Activated CD4-positive, alpha-beta T cell treated with anti-CD3 and anti-CD28 coated beads, Interleukin-2, amount 50 U/mL, for 4 hours (primary cell): ENCODE results near the gene WDR5.
"Not testable (repeated sequence)": the region's sequence is repeated elsewhere in the genome, so short reads cannot be mapped to it uniquely, and the experiment has no call there.

Experiments
- DNase-seq, 2 experiments: peaks; one replicate each; pipeline ENCODE4 v3.0.0-alpha.2; 2020

The WDR5 gene

GRCh38 chr9:134135343-134136117 lies at the start of gene WDR5:
Gene WDR5, plus strand, starts transcription at chr9:134136082. Its CDS starts 3,796 bp downstream, at chr9:134139878.
- DNase-seq, result peak; percentile 84 to 87

GRCh38 chr9:134088063-134088725 lies 47.7 kb upstream of the WDR5 start:
- DNase-seq, result no peak

- no peak for DNase-seq
These were observed 45.9 kb upstream of the WDR5 start for GRCh38 chr9:134089972-134090371.

- DNase-seq, result peak; percentile 51 to 57
These were observed 36.6 kb upstream of the WDR5 start for GRCh38 chr9:134099123-134099761.

GRCh38 chr9:134100040-134100439 lies 35.8 kb upstream of the WDR5 start:
- DNase-seq, result no peak

- not testable (repeated sequence) for DNase-seq
These were observed 34.7 kb upstream of the WDR5 start for GRCh38 chr9:134101133-134101532.

GRCh38 chr9:134101623-134102149 lies 34.2 kb upstream of the WDR5 start:
- DNase-seq, result no peak

- DNase-seq, result no peak
These were observed 32.4 kb upstream of the WDR5 start for GRCh38 chr9:134103391-134103998.

- no peak for DNase-seq
These were observed 24.8 kb upstream of the WDR5 start for GRCh38 chr9:134111064-134111463.

GRCh38 chr9:134112561-134112960 lies 23.3 kb upstream of the WDR5 start:
- DNase-seq, result no peak

- DNase-seq, result not testable (repeated sequence)
These were observed 16.9 kb upstream of the WDR5 start for GRCh38 chr9:134118972-134119371.

- no peak for DNase-seq
These were observed 12.1 kb upstream of the WDR5 start for GRCh38 chr9:134123764-134124128.

- no peak for DNase-seq
These were observed 10.3 kb upstream of the WDR5 start for GRCh38 chr9:134125413-134126095.

GRCh38 chr9:134126373-134126772 lies 9.5 kb upstream of the WDR5 start:
- no peak for DNase-seq

GRCh38 chr9:134127065-134127580 lies 8.8 kb upstream of the WDR5 start:
- no peak for DNase-seq

GRCh38 chr9:134127616-134128015 lies 8.3 kb upstream of the WDR5 start:
- no peak for DNase-seq

- DNase-seq, result no peak
These were observed 6.9 kb upstream of the WDR5 start for GRCh38 chr9:134128727-134129679.

GRCh38 chr9:134130503-134131375 lies 5.1 kb upstream of the WDR5 start:
- DNase-seq, result no peak

GRCh38 chr9:134131471-134132207 lies 4.2 kb upstream of the WDR5 start:
- DNase-seq, result no peak
